Measurements from ENCODE around the gene MCCC2. TPM values are rescaled to one million over a fixed set of nuclear protein-coding genes. Genes with fewer than 3 reads are reported as not detected.

MCCC2 gene
- total RNA-seq, 1 donor from 2014 or later = 31.7 TPM

DNA sequence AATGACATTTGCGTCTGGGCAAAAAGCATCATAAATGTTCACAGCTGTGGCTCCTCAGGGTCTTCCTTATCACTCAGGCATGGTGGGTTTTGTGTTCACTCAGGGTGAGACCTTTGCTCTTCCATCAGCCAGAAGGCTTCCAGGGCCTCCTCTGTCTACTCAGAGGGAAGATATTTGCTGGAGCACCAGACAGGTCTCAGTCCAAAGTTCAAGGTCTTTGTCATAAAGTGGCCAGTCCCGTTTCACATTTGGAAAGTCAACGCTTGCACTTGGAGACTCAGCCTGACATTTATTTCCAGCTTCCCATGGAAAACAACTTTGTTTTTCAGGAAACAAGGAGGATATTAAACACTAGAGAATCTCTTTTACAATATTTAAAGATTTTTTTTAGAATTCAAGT lies 119.8 kb downstream of the MCCC2 start:
- H3K4me3 ChIP-seq (ENCODE audit: insufficient read depth, low read depth, low read length) = no peak overlapping the region
- H4K20me1 ChIP-seq (ENCODE audit: insufficient read depth, low read length) = no peaks in the 10 kb centered on the region
- H3K36me3 ChIP-seq (ENCODE audit: insufficient read depth, low read length) = no peaks in the 10 kb centered on the region
- TF ChIP-seq EZH2 (IDR thresholded peaks at IDR 0.05; ENCODE audit: insufficient read depth, low read length) = no peak
- TF ChIP-seq, protein P1, sequence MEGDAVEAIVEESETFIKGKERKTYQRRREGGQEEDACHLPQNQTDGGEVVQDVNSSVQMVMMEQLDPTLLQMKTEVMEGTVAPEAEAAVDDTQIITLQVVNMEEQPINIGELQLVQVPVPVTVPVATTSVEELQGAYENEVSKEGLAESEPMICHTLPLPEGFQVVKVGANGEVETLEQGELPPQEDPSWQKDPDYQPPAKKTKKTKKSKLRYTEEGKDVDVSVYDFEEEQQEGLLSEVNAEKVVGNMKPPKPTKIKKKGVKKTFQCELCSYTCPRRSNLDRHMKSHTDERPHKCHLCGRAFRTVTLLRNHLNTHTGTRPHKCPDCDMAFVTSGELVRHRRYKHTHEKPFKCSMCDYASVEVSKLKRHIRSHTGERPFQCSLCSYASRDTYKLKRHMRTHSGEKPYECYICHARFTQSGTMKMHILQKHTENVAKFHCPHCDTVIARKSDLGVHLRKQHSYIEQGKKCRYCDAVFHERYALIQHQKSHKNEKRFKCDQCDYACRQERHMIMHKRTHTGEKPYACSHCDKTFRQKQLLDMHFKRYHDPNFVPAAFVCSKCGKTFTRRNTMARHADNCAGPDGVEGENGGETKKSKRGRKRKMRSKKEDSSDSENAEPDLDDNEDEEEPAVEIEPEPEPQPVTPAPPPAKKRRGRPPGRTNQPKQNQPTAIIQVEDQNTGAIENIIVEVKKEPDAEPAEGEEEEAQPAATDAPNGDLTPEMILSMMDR (IDR thresholded peaks at IDR 0.05; ENCODE audit: insufficient read depth, low read depth, low read length) = no peak
- peaks cover 2% of the 10 kb centered on the region for H3K4me1 Mint-ChIP-seq (ENCODE audit: low read depth, unreplicated experiment)
- no peak for FAIRE-seq
- H3K9me3 ChIP-seq (ENCODE audit: insufficient read depth, low read depth, low read length) = no peaks in the 10 kb centered on the region
- no peak overlapping the region for H2AFZ ChIP-seq (ENCODE audit: low read depth, low read length)
- H3K4me1 ChIP-seq (ENCODE audit: insufficient read depth, low read length) = no peaks in the 10 kb centered on the region
- no peak overlapping the region for H3K4me2 ChIP-seq (ENCODE audit: low read length)
- H3K27me3 ChIP-seq (ENCODE audit: insufficient read depth, low read length) = peaks cover 55% of the 10 kb centered on the region
- no peaks in the 10 kb centered on the region for H3K9me3 Mint-ChIP-seq (ENCODE audit: unreplicated experiment)
- DNase-seq (ENCODE audit: low read depth) = no peak
- H3K9ac ChIP-seq (ENCODE audit: low read length) = no peak overlapping the region
- no peak overlapping the region for H3K27ac Mint-ChIP-seq (ENCODE audit: unreplicated experiment)
- H3K27ac ChIP-seq (ENCODE audit: low read depth, low read length) = no peak overlapping the region
- H3K36me3 Mint-ChIP-seq (ENCODE audit: low read depth, unreplicated experiment) = no peaks in the 10 kb centered on the region
- peaks cover 51% of the 10 kb centered on the region for H3K27me3 Mint-ChIP-seq (ENCODE audit: low read depth, unreplicated experiment)
- H3K4me3 Mint-ChIP-seq (ENCODE audit: unreplicated experiment) = no peak overlapping the region
- no peaks in the 10 kb centered on the region for H3K79me2 ChIP-seq (ENCODE audit: insufficient read depth, low read length)

Other genes starting within 250 kb of the MCCC2 start
- gene BDP1, start 131.7 kb upstream of the MCCC2 start, total RNA-seq = 28.5 and 31.8 TPM in 2 replicates
- gene CARTPT, start 131.9 kb downstream of the MCCC2 start, total RNA-seq = not detected in 2 replicates

Data from astrocyte (in vitro differentiated cells and primary cell).